HG02970 (cell line): ENCODE data around the gene MYF6.
"Not testable (repeated sequence)": the region's sequence is repeated elsewhere in the genome, so short reads cannot be mapped to it uniquely, and the experiment has no call there.

Experiments
- ATAC-seq: cut with Tn5 transposase; IDR thresholded peaks from one replicate; pipeline ENCODE4 v1.9.1; 2021; ENCODE audit warnings: mild to moderate bottlenecking, moderate library complexity, moderate number of reproducible peaks; ENCODE audit not compliant: unreplicated experiment, low FRiP score

The MYF6 gene

GRCh38 chr12:80707126-80707829, at the start of gene MYF6:
MYF6 (plus strand) TSS chr12:80707634; CDS start chr12:80707720, 86 bp downstream.
- no peak for ATAC-seq

DNA sequence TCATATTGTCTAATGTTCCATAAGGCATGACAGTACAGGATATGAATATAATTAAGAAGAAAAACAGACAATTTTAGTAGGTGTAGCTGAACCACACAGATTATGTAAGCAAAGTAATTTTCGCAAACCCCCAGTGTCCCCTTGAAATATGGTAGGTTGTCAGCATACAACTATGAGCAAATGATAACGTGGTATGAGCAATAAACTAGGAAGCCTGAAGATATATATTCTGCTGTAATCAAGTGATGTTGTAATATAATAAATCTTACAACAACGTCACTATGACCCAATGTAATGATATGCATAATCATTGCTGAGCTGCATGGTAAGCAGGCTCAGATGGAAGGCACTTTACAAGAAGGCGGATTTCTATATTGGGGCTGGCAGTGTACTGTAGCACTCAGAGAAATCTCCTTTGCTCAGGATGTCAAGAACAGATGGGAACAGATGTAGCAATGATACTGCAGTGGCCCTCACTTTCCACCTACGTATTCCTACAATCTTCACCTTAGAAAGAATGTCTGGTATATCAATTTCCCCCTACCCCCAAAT, 47.8 kb upstream of the MYF6 start:
- no peak for ATAC-seq

GRCh38 chr12:80662586-80662985, 44.8 kb upstream of the MYF6 start:
- ATAC-seq: no peak

DNA sequence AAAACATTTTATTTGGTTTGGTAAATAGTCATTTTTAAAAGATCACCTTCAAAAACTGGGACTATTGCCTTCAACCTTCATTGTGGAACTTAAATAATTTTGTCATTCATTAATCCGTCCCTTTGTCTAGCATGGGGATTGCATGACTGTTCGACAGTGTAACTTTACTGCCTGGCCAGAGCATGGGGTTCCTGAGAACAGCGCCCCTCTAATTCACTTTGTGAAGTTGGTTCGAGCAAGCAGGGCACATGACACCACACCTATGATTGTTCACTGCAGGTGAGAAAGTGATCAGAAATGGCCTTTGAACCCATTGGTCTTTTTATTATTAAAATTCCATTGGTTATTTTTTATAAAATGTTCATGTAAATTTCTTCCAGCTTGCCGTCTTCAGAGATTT, 37.2 kb upstream of the MYF6 start:
- no peak for ATAC-seq

GRCh38 chr12:80676042-80676636, 31.3 kb upstream of the MYF6 start:
- ATAC-seq: not testable (repeated sequence)

GRCh38 chr12:80676856-80677255, 30.6 kb upstream of the MYF6 start:
- no peak for ATAC-seq

DNA sequence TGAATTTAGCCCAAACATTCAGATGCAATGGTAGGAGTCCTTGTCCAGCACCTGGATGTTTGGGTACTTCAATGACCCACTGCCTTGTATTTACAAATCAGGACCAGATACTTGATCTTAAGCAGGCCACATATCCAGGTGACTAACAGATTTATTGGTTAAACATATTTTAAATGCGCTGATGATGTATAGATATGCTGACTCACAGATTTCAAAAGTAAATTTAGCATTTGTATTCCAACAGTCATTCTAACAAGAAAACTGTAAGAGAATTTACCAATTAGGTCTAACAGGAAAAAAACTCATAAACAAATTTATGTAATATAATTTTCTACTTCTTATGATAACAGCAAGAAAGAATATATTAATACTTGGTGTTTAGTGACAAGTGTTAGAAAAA, 29.4 kb upstream of the MYF6 start:
- ATAC-seq: no peak

- no peak for ATAC-seq
Measured at GRCh38 chr12:80679346-80680131, 27.9 kb upstream of the MYF6 start.

- ATAC-seq: no peak
Measured at GRCh38 chr12:80681287-80681686, 26.1 kb upstream of the MYF6 start.

DNA sequence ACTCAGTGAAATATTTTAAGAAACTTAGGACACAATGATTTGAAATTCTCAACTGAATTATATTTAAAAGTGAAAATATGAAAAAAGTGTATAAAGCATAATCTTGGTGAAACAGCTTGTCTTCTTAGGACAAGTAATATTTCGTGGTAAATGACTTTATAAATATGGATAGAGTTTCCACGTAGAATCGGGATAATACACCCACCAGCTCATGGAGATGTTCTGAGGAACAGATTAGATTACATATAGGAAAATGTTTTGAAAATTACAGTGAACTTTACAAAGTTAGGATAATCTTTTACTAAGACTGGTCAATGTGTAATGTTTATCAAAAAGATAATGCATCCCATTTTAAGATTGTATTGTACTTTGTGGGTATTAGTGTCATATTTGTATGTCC, 25.6 kb upstream of the MYF6 start:
- ATAC-seq: no peak

DNA sequence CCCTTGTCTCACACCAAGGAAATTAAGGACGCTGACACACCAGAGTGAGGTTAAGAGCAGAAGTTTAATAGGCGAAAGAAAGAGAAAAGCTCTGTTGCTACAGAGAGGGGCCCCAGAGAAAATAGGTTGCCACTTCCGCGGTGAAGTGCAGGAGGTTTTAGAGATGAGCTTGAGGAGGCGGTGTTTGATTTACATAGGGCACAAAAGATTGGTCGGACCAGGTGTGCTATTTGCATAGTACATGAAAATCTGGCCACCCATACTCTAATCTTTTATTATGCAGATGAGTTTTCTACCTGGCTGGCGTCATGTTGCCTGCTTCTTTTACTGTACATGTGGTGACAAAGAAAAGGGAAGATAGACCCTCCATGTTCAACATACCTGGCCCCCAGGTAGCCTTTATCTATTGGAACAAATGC, 23.3 kb upstream of the MYF6 start:
- ATAC-seq: no peak

DNA sequence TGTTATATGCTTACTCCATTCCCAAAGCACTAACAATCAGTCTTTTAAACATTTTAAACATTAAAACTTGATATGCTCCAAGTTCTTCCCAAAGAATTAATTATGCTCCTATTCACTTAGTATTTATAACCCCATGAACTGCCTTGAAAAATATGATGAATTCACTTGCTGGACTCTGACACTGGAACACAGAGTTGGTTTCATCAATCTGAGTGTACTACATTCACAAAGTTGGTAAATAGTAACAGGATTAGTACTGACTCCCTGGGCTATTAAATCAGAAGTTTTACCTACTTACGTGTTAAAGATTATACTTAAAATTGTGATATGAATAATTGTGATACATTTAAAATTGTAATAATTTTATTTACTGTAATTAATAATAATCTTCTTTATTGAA, 17.3 kb upstream of the MYF6 start:
- ATAC-seq: no peak

DNA sequence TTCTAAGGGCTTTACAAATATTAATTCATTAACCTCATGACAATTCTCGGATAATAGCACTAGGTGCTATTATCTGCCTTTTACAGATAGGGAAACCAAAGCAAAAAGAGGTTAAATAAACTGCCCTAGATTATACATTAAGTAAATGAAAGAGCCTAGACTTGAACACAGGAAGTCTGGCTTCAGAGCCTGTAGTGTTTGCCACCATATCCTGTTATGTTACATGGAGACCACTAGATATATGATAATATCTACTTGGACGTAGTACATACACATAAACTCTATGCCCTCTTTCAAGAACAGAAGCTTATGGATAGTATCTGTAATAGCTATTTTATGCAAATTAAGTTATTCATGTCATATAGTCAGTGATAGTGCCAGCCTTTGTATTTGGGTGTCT, 16.9 kb upstream of the MYF6 start:
- ATAC-seq: no peak

DNA sequence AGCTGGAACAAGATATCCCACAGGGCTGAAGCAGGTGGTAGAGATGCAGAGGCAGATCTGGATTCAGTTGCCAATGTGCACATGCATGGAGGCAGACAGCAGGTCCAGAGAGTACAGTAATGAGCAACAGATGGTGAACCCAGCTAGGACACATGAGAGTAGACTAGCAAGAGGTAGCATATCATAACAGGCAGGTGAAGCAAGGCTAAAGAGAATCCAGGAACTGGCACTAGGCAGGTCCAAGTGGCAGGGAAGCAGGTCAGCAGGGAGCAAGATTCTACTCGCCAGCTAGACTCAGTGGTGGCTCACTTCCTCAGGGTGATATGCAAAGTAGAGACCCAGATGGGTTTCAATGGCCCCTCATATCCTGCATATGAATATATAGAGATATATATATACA, 15.3 kb upstream of the MYF6 start:
- ATAC-seq: no peak

GRCh38 chr12:80697270-80697887, 10.1 kb upstream of the MYF6 start:
- no peak for ATAC-seq

- no peak for ATAC-seq
Measured at GRCh38 chr12:80698256-80698655, 9.2 kb upstream of the MYF6 start.

DNA sequence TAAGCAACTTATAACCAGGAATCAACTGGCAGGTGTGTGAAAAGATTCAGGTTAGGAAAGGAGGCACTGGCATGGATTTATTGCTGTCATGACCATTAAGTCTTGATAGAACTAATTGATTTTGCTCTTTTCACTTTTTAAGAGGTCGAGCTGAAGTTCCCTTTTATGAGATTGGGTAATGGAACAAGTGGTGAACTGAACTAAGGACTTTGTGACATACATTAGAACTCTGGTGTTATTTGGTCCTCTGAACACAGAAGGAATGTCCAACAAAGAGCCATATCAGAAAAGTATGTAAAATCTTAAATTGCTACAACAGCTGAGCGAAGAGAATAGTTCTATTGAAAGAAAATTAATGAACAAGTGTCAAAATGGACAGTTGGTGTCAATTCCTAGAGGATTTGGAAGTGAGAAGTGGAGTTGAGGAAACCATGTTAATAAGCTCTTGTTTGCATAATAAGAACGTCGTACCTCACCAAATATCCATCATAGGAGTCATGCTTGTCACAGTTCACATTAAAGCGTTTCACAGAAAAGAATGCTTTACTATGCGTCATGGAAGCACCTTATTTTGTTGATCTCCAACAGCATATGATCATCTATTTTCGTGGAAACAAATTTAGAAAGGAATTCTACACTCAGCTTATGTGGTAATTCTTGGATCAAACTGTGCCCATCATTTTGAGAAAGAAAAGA, 8.4 kb upstream of the MYF6 start:
- ATAC-seq: no peak

GRCh38 chr12:80700327-80700726, 7.1 kb upstream of the MYF6 start:
- no peak for ATAC-seq

- ATAC-seq: no peak
Measured at GRCh38 chr12:80701388-80701787, 6.0 kb upstream of the MYF6 start.
